HuH-7.5 (cell line): Measurements from ENCODE around the gene ARHGEF5.
"Not testable (repeated sequence)": the region's sequence is repeated elsewhere in the genome, so short reads cannot be mapped to it uniquely, and the experiment has no call there.

Experiments used
- DNase-seq: peaks from one replicate; pipeline ENCODE4 v3.0.0; 2011; ENCODE audit warnings: low spot score

The ARHGEF5 gene

DNA sequence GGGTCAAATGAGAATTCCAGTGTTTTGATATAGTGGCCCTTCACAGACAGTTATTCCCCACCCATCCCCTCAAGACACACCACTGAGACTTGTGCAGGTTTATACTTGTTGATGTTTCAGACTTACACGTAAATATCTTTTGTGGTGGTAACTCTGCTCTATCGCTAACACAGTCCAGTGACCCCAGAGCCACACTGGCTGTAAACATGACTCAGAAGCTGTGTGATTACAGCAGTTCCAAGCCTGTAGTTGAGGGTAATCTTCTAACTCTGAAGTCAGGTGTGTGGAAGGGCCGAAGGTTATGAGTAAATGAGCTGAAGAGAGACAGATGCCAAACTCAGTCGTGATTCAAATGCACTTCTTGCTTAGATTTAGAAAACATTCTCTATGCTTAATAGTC is 28.9 kb downstream of the ARHGEF5 start:
- DNase-seq: no peak

DNA sequence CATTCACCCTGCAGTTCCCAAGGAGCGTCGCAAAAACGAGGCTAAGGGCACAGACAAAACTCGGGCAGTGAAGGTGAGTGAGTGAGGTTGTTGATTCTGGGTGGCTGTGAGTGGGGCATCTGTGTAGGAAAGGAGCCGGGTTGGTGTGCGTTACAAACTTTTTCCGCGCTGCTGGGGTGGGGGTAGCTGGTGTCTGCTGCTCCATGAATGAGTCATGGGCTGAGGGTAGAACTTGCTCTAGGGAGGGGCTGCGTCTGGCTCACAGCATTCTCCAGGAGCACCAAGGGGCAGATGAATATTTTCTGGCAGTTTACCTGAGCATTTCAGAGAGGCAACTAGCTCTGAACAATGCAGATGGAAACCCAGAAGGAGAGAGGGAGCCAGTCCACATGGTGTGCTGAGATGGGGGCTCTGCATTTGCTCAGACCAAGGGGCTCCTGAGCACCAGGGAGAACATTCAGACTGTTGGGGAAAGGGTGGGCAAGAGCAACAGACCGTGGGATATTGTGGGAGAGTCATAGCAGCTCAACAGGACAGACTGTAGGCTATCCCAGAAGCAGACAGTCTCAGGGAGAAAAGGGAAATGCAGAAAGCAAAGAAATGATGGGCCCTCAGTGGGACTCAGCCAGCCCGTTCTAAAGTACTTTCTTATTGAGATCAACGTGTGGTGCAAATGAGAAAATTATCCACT is 29.5 kb downstream of the ARHGEF5 start:
- no peak for DNase-seq

DNA sequence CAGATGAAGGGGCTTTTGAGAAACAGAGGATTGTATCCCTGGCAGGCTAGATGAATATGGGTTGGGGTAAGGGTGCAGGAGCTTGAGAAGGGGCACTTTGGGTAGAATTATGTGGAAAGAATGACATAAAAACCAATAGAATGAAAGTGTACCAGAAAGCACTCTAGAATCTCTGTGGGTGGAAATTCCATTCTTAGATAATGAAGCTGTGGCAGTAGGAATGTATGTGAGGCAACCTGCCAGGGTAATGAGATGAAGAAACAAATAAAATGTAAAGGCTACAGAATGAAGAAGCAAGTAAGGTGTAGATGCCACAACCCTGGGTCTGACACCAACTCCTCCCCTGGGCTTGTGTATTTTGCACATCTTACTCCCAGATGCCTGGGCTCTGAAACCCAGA is 31.5 kb downstream of the ARHGEF5 start:
- no peak for DNase-seq

DNA sequence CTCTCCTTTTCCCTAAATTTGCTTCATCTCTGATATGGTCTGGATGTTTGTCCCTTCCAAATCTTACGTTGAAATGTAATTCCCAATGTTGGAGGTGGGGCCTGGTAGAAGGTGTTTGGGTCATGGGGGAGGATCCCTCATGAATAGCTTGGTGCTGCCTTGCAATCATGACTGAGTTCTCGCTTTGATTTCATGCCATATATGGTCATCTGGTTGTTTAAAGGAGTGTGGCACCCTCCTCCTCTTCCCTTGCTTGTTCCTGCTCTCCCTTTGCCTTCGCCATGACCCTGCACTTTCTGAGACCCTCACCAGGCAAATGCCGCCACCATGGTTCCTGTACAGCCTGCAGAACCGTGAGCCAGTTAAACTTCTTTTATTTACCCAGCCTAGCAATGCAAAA is 33.7 kb downstream of the ARHGEF5 start:
- no peak for DNase-seq

DNA sequence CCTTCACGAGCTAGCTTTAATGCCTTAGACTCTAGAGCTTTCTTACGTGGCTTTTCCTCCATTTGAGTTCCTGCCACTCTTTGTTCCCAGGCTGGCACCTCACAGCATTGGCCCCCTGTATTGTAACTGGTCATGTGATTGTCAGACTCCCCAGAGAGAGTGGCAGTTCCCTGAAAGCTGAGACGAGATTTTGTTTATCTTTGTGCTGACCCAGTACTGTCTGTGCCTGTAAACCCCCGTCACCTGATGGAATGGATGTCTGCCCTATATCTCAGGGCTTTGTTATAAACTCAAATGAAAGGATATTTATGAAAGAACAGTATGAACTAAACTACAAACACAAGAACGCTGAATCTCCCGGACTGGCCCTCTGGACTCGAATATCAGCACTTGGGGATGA is 35.3 kb downstream of the ARHGEF5 start:
- DNase-seq: no peak

DNA sequence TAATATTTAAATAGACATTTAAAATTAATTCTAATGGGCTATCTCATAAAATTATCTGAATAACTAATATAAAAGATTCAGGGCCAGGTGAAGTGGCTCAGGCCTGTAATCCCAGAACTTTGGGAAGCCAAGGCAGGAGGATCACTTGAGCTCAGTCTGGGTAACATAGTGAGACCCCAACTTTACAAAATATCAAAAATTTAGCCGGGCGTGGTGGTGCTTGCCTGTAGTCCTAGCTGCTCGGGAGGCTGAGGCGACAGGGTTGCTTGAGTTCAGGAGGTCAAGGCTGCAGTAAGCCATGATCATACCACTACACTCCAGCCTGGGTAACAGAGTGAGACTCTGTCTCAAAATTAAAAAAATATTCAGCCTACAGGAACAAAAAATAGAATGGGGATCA is 35.8 kb downstream of the ARHGEF5 start:
- DNase-seq: no peak

DNA sequence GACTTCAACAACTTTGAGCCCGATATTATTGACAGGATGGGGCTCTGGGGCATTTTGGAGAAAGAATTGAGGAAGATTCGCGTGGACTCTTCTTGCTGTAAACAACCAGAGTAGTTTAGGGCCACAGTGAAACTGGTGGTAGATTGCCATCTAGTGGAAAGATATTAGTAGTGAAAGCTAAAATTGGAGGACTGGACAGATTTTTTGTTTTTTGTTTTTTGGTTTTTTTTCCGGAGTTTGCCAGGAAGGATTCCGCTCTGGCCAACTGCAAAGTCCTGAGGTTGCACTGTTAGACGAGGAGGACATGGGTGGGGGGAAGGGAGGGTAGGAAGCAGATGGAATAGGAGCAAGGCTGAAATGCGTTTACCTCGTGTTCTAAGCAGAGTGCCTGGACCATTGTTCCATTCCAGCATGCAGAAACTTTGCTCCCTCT is 36.6 kb downstream of the ARHGEF5 start:
- no peak for DNase-seq

DNA sequence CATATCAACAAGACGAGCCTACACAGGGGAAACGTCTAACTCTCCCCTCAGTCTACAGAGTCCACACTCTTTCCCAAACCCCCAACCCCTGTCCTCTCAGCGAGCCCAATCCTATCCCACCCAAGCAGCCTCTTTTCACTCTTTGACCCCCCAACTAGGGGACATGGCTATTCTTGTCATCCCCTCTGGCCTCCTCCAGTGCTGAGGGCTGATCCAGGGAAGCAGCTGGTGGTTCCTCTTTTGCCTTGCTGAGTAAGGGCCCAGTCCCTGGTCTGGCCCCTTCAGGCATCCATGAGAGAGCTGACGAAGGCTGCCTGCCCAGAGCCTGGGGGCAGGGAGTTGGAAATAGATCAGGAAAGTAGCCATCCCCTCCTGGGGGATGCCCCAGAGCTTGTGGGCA is 41.9 kb downstream of the ARHGEF5 start:
- DNase-seq: no peak

DNA sequence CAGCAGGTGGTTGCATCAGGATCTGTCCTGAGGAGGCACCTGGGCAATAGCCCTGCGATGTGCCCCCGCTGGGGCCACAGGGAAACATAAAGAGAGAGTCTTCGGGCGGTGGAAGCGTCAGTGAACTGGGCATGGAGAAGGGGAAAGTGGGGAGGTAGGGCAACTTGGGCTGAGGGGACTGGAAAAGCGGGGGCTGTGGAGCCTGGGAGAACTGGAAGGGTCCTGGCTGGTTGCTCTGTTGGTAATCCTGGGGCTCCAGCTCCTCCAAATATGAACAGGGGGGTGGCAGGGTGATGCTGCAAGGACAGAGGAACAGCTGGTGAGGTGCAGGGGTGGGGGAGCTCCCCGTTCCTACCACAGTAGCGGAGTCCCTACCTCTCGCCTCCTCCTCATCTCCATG is 43.1 kb downstream of the ARHGEF5 start:
- no peak for DNase-seq

DNA sequence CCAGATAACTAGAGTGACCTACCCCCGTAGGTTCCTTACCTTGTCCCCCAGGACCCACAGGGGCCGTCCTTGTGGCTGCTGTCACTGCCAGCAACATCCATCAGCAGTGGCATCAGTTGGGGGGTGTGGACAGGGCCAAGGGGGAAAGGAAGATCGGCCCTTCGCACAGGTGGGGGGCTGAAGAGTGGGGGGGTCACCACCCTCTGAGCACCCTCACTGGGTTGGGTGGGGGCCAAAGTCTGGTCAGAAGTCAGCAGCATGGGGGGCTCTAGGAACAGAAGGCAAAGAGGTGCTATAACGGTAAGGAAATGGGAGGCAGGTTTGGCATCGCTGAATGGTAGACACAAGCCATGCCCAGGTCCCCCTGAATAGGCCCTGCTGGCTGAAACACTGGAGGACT is 43.7 kb downstream of the ARHGEF5 start:
- DNase-seq: no peak

DNA sequence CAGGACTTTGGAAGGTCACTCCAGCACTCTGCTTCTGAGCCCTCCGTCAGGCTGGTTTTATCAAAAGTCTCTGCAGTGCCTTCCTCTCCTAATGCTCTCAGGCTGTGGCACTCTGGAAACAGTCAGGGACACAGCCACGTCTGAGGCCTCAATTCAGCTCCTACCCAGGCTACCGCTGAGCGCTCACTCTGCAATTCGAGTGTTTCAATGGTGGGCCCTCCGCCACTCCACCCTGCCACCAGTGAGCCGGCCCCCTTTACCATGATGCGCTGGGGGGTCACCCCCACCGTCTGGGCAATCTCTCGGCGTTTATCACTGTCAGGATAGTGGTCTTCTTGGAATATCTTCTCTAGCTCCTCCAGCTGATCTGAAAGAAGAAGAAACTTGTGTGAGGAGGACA is 44.7 kb downstream of the ARHGEF5 start:
- DNase-seq: no peak

DNA sequence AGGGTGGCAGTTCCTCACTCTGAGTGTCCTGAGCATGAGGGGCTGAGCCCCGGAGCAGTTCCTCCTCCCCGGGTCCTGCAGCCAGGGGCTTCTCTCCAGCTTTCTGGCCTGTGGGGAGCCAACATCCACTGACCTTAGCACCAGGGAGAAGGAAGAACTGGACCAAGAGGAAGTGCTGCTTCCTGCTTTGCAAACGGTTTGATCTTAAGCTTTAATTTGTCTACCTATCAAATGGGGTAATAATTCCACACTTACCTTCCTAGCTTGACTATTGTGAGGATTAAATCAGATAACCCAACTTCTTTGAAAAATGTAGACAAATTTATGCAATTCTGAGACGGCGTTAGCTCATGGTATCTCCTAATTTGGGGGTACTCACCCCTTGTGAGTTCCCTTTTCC is 46.3 kb downstream of the ARHGEF5 start:
- no peak for DNase-seq

DNA sequence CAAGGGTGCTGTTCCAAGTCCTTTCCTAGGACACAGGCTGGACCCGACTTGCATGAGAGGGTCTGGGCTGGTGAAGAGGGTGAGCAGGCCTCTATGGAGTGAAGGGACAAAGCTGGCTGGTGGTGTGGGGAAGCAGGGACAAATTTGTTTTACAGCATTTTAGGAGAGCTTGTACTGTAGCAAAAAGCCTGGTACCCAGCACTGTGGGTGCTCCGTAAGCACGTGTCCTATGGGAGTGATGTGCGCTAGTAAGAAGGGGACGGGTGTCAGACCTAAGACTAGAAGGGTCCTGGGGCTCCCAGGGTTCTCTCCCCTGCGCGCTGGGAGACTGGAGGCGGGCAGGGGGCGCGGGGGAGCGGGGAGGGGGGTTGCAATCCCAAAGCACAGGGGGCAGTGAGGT is 47.9 kb downstream of the ARHGEF5 start:
- DNase-seq: no peak

DNA sequence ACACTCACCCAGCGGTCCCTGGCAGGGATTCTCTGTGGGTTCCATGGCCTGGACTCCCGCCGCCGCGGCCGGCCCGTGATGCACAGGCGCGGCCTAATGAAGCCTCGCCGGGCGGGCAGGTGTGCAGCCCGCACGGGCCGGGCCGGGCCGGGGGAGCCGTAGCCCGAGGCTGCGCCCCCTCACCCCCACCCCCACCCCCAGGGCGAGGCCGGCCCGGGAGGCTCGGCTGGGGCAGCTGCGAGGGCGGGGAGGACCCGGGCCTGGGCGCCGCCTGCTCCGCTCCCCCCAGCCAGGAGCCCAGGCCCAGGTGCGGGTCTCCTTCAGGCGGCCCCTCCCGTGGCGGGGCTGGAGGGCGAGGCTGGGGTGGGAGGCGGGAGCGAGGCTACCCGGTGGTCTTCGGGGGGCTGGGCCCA is 48.5 kb downstream of the ARHGEF5 start, which contains the start of gene NOBOX:
NOBOX (minus strand) TSS at position 45 of the 413 bp plus-strand sequence.
- no peak for DNase-seq

DNA sequence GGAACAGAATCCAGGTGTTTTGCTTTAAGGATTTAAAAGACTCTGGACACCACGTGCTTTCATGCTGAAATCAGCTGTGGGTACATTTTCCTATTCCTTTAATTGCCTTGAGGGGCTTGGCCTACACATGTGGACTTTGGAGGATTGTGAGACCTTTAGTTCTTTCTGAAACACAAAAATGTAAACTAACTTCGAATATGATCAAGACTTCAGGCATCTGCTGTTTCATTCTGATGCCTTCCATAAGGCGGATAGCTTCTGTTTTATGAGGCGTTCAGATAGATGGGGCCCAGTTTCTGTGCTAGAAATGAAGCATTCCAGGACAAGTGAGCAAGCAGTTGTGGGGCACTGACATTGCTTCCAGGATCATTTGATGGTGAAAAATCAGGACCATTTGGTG is 49.7 kb downstream of the ARHGEF5 start:
- DNase-seq: no peak

DNA sequence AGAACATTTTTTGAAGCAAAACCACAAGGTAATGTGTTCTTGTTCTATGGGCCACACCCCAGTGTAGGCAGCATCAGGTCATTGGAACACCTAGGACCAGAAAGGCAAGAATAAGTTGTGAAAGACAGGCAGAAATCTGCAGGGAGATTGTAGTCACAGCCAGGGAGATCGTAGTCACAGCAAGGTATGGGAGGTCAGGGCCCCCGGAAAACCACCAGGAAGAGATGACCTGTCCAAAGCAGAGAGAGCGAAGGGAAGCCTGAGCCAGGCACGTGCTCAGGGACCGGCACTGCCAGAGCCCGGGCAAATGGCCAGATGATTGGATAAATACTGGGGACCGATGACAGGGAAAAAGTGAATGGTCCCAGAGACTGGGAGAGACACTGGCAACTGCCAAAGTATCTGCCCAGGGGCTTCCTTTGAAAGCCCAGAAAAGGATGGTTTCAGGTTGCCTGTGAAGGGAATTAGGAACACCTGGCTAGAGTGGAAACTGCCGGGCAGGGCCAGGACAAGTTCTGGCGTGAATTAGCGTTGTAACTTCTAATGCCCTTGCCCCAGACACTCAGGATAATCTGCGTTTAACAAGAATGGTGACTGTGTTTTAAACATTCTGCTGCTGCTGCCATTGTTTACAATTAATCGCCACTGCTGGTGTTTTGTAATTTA is 52.2 kb downstream of the ARHGEF5 start:
- DNase-seq: no peak

DNA sequence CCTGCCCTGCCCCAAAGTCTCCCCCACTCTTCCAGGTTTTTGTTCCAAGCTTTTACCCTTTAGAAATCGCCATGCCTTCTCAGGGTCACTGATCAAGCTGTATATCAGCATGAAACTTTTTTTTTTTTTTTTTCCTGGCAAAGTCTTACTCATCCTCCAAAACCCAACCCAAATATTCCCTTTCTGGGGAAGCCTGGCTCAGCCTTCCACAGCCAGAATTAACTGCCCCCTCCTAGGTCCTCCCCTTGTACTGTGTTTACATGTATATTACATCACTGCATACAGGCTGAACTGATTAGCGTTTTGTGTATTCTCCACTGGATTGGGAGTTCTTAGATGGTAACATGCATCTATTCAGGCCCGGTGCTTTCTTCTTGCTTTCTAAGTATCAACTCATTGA is 52.9 kb downstream of the ARHGEF5 start:
- no peak for DNase-seq

DNA sequence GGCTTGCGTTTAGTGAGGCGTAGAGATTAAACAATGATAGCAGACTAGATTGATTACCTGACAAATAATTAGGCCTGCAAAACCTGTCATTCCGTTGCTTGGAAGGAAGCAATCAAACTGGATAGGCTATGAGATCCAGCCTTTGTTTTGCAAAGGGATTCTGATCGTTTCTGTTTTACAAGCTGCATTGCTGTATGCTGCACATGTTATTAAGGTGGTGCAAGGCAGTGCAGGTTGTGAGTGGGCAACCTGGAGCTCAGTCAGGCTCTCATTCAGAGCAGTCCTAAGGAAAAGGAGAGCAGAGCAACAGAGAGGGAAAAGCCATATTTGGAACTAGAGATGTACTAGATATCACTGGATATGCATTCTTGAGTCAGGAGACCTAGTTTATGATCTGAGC is 55.2 kb downstream of the ARHGEF5 start:
- DNase-seq: no peak

DNA sequence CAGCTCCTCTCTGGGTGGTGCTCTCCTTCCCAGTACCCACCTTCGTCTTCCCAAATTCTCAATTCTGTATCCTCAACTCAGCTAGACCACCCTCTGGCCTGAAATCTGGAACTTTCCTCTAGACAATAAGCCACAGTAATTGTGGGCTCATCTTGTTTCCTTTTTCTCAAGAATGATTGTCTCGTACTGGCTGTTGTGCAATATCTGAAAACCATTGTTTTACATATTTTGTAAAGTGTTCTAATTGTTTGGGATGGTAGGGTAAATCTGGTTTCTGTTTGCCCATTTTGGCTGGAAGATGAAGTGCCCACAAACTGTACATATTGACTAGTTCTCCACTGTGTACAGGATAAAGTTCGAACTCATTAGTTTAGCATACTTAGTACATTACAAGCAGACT is 59.6 kb downstream of the ARHGEF5 start:
- no peak for DNase-seq

DNA sequence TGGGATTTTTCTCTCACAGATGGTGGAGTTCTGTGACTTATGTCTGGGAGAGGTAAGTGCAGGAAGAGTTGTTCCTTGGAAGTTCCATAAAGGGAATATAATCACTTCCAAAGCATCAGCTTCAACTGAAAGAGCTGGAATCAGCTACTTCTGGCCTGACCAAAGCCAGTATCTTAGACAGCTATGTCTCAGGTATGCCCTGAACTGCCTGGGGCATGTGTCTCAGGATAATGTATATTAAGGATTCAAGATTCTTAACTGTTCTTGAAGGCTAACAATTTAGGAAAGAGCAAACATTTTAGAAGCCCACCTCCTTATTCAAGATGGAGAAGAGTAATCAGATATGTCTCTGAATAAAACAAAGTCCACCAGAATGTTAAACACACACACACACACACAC is 60.7 kb downstream of the ARHGEF5 start:
- DNase-seq: no peak

DNA sequence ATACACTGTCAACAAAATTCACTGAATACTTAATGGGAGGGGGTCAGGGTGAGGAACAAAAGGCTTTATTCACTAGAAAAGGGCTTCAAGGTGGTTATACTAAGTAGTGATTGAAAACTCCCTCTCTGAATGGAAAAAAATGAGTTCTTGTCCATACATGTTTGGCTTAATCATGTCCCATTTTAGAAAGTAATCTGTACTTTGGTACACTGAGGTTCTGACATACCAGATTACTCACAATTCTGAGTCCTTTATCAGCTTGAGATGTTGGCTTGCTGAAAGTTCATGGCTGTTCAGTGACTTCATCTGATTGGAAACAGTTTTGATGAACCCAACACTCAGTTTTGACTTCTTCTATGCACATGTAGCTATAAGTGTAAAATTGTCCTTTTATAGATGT is 61.1 kb downstream of the ARHGEF5 start:
- DNase-seq: no peak

DNA sequence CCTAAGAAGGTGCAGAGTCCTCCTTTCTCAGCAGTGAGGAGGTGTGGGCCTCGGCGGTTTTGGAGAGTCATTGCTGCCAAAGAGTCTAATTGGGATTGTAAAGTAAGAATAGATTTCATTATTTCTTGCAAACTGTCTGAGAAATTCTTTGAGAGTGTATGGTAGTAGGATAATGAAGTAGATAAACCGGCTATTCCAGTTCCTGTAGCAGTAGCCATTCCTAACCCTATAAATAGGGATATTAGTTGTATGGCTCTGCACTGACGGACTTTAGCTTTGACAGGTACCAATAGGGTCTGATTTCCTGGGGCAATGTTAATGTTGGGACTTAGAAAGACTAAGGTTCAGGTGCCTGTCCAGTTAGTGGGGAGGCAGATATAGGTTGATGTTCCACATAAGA is 63.7 kb downstream of the ARHGEF5 start:
- DNase-seq: not testable (repeated sequence)

DNA sequence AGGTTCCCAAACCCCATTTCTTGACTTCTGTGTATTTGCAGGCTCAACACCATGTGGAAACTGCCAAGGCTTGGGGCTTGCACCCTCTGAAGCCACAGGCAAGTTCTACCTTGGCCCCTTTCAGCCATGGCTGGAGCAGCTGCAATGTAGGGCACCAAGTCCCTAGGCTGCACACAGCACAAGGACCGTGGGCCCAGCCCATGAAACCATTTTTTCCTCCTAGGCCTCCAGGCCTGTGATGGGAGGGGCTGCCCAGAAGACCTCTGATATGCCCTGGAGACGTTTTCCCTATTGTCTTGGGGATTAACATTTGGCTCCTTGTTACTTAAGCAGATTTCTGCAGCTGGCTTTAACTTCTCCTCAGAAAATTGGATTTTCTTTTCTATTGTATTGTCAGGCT is 72.3 kb downstream of the ARHGEF5 start:
- DNase-seq: not testable (repeated sequence)

DNA sequence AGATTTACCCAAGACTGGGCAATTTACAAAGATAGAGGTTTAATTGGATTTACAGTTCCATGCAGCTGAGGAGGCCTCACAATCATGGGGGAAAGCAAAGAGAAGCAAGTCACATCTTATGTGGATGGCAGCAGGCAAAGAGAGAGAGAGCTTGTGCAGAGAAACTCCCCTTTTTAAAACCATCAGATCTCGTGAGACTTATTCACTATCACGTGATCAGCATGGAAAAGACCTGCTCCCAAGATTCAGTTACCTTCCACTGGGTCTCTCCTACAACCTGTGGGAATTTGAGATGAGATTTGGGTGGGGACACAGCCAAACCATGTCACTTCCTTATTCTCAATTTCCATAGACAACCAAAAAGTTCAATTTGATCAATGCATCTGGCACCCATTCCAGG is 73.2 kb downstream of the ARHGEF5 start:
- DNase-seq: no peak
